ENCODE results near the gene PDZD2. TPM values are rescaled to one million over a fixed set of nuclear protein-coding genes. Genes with fewer than 3 reads are reported as not detected.
A peak's percentile ranks its signal among the peaks of the same experiment; 100 is the strongest.

Gene PDZD2
- total RNA-seq, 3 donors from 2014 or later (not counting 1 experiment from before 2014, with no cell fraction given) = 0.50 to 1.3 (median 0.66) TPM

- intact Hi-C loops (cut with micrococcal nuclease) = no loop called here
- peak overlapping the region; percentile 79 to 89 for H3K27ac Mint-ChIP-seq
- H3K27ac ChIP-seq (ENCODE audit: low read length) = no peak overlapping the region
These were observed 382.0 kb downstream of the PDZD2 start for GRCh38 chr5:32020946-32021345.

GRCh38 chr5:32021771-32022170 is 382.8 kb downstream of the PDZD2 start:
- H3K36me3 ChIP-seq (ENCODE audit: control insufficient read depth, insufficient read depth, low read length) = no peaks in the 10 kb centered on the region
- no peak for ATAC-seq
- H3K4me3 ChIP-seq (ENCODE audit: low read length) = no peak overlapping the region
- no peak overlapping the region for H3K27ac ChIP-seq (ENCODE audit: low read length)
- peaks cover 18 to 21% of the 10 kb centered on the region in 2 donors for H3K4me1 Mint-ChIP-seq
- no peaks in the 10 kb centered on the region for H3K9me3 ChIP-seq (ENCODE audit: control insufficient read depth, insufficient read depth, low read length)
- no peaks in the 10 kb centered on the region for H3K9me3 Mint-ChIP-seq
- H3K27ac Mint-ChIP-seq = peak overlapping the region; percentile 41 to 89
- peak overlapping the region; percentile 42 for H3K4me3 Mint-ChIP-seq
- peaks cover 0 to 5% of the 10 kb centered on the region in 2 donors for H3K27me3 Mint-ChIP-seq (ENCODE audit: low read depth in 2 of 2)
- intact Hi-C loops (cut with micrococcal nuclease) = no loop called here
- no peak for DNase-seq
- no peaks in the 10 kb centered on the region for H3K36me3 Mint-ChIP-seq
- peaks cover 11% of the 10 kb centered on the region for H3K4me1 ChIP-seq (ENCODE audit: control insufficient read depth, insufficient read depth, low read length)
- 67% methylated on average over 1 of the region's 3 CpGs for WGBS (ENCODE audit: insufficient coverage)
- no peaks in the 10 kb centered on the region for H3K27me3 ChIP-seq (ENCODE audit: control insufficient read depth, insufficient read depth, low read length)
- no peak for TF ChIP-seq CTCF (IDR thresholded peaks at IDR 0.05)

More at GRCh38 chr5:32020946-32021345, 382.0 kb downstream of the PDZD2 start:
- peak overlapping the region; percentile 76 for H3K4me3 Mint-ChIP-seq
- H3K27me3 ChIP-seq (ENCODE audit: control insufficient read depth, insufficient read depth, low read length) = no peaks in the 10 kb centered on the region
- H3K36me3 ChIP-seq (ENCODE audit: control insufficient read depth, insufficient read depth, low read length) = no peaks in the 10 kb centered on the region
- H3K36me3 Mint-ChIP-seq = no peaks in the 10 kb centered on the region
- peaks cover 0 to 2% of the 10 kb centered on the region in 2 donors for H3K27me3 Mint-ChIP-seq (ENCODE audit: low read depth in 2 of 2)
- no peak for TF ChIP-seq CTCF (IDR thresholded peaks at IDR 0.05)
- peaks cover 11% of the 10 kb centered on the region for H3K4me1 ChIP-seq (ENCODE audit: control insufficient read depth, insufficient read depth, low read length)
- ATAC-seq (no peak), DNase-seq (no peak)
- 91% methylated on average over 2 of the region's 7 CpGs for WGBS (ENCODE audit: insufficient coverage)
- no peak overlapping the region for H3K4me3 ChIP-seq (ENCODE audit: low read length)
- no peaks in the 10 kb centered on the region for H3K9me3 Mint-ChIP-seq
- peaks cover 18 to 21% of the 10 kb centered on the region in 2 donors for H3K4me1 Mint-ChIP-seq
- no peaks in the 10 kb centered on the region for H3K9me3 ChIP-seq (ENCODE audit: control insufficient read depth, insufficient read depth, low read length)

- H3K27ac Mint-ChIP-seq = no peak overlapping the region
- 92% methylated on average over 2 of the region's 2 CpGs for WGBS (ENCODE audit: insufficient coverage)
- H3K9me3 Mint-ChIP-seq = no peaks in the 10 kb centered on the region
- H3K36me3 Mint-ChIP-seq = no peaks in the 10 kb centered on the region
- Histone ChIP-seq H3K27ac (ENCODE audit: low read length) (no peak overlapping the region), H3K9me3 (ENCODE audit: control insufficient read depth, insufficient read depth, low read length) (no peaks in the 10 kb centered on the region), H3K27me3 (ENCODE audit: control insufficient read depth, insufficient read depth, low read length) (no peaks in the 10 kb centered on the region), H3K36me3 (ENCODE audit: control insufficient read depth, insufficient read depth, low read length) (no peaks in the 10 kb centered on the region), H3K4me3 (ENCODE audit: low read length) (no peak overlapping the region), H3K4me1 (ENCODE audit: control insufficient read depth, insufficient read depth, low read length) (peaks cover 10% of the 10 kb centered on the region)
- intact Hi-C loops (cut with micrococcal nuclease) = no loop called here
- H3K4me1 Mint-ChIP-seq = peaks cover 13 to 18% of the 10 kb centered on the region in 2 donors
- no peak overlapping the region for H3K4me3 Mint-ChIP-seq
- ATAC-seq (no peak), DNase-seq (no peak)
- TF ChIP-seq CTCF (IDR thresholded peaks at IDR 0.05) = no peak
- peaks cover 0 to 5% of the 10 kb centered on the region in 2 donors for H3K27me3 Mint-ChIP-seq (ENCODE audit: low read depth in 2 of 2)
These were observed 383.7 kb downstream of the PDZD2 start for GRCh38 chr5:32022638-32023037.

GRCh38 chr5:32023816-32024215 is 384.9 kb downstream of the PDZD2 start:
- Histone ChIP-seq H3K4me1 (ENCODE audit: control insufficient read depth, insufficient read depth, low read length) (peaks cover 4% of the 10 kb centered on the region), H3K4me3 (ENCODE audit: low read length) (no peak overlapping the region), H3K27me3 (ENCODE audit: control insufficient read depth, insufficient read depth, low read length) (no peaks in the 10 kb centered on the region), H3K36me3 (ENCODE audit: control insufficient read depth, insufficient read depth, low read length) (no peaks in the 10 kb centered on the region), H3K27ac (ENCODE audit: low read length) (no peak overlapping the region), H3K9me3 (ENCODE audit: control insufficient read depth, insufficient read depth, low read length) (no peaks in the 10 kb centered on the region)
- no peak overlapping the region for H3K4me3 Mint-ChIP-seq
- 79% methylated on average over 8 of the region's 8 CpGs for WGBS (ENCODE audit: insufficient coverage)
- DNase-seq (no peak), ATAC-seq (no peak)
- intact Hi-C loops (cut with micrococcal nuclease) = no loop called here
- no peak overlapping the region for H3K27ac Mint-ChIP-seq
- H3K36me3 Mint-ChIP-seq = no peaks in the 10 kb centered on the region
- peaks cover 1 to 6% of the 10 kb centered on the region in 2 donors for H3K4me1 Mint-ChIP-seq
- no peaks in the 10 kb centered on the region for H3K9me3 Mint-ChIP-seq
- H3K27me3 Mint-ChIP-seq (ENCODE audit: low read depth in 2 of 2) = peaks cover 0 to 5% of the 10 kb centered on the region in 2 donors
- no peak for TF ChIP-seq CTCF (IDR thresholded peaks at IDR 0.05)

Measured in natural killer cell (primary cell).